Measurements from ENCODE around the gene FGF9.

Gene FGF9

GRCh38 chr13:21710163-21710562 lies 39.3 kb downstream of the FGF9 start:
- no peak for DNase-seq (ENCODE audit: low read depth in 2 of 2)

GRCh38 chr13:21717817-21718216 lies 46.9 kb downstream of the FGF9 start:
- DNase-seq (ENCODE audit: low read depth in 2 of 2): no peak

GRCh38 chr13:21719463-21719862 lies 48.6 kb downstream of the FGF9 start:
- no peak for DNase-seq (ENCODE audit: low read depth in 2 of 2)

- DNase-seq (ENCODE audit: low read depth in 2 of 2): no peak
Observed at GRCh38 chr13:21723807-21724505, 53.1 kb downstream of the FGF9 start.

GRCh38 chr13:21730186-21730880 lies 59.5 kb downstream of the FGF9 start:
- DNase-seq (ENCODE audit: low read depth in 2 of 2): no peak

GRCh38 chr13:21733475-21734263 lies 62.8 kb downstream of the FGF9 start:
- DNase-seq (ENCODE audit: low read depth in 2 of 2): no peak

- no peak for DNase-seq (ENCODE audit: low read depth in 2 of 2)
Observed at GRCh38 chr13:21734961-21735360, 64.1 kb downstream of the FGF9 start.

- DNase-seq (ENCODE audit: low read depth in 2 of 2): no peak
Observed at GRCh38 chr13:21735701-21736401, 65.0 kb downstream of the FGF9 start.

GRCh38 chr13:21736926-21737325 lies 66.1 kb downstream of the FGF9 start:
- DNase-seq (ENCODE audit: low read depth in 2 of 2): no peak

GRCh38 chr13:21738630-21739029 lies 67.8 kb downstream of the FGF9 start:
- no peak for DNase-seq (ENCODE audit: low read depth in 2 of 2)

GRCh38 chr13:21739771-21740170 lies 68.9 kb downstream of the FGF9 start:
- no peak for DNase-seq (ENCODE audit: low read depth in 2 of 2)

GRCh38 chr13:21741396-21741979 lies 70.6 kb downstream of the FGF9 start:
- no peak for DNase-seq (ENCODE audit: low read depth in 2 of 2)

GRCh38 chr13:21742096-21742495 lies 71.2 kb downstream of the FGF9 start:
- no peak for DNase-seq (ENCODE audit: low read depth in 2 of 2)

- no peak for DNase-seq (ENCODE audit: low read depth in 2 of 2)
Observed at GRCh38 chr13:21744149-21744548, 73.3 kb downstream of the FGF9 start.

GRCh38 chr13:21745307-21745706 lies 74.4 kb downstream of the FGF9 start:
- DNase-seq (ENCODE audit: low read depth in 2 of 2): no peak

- no peak for DNase-seq (ENCODE audit: low read depth in 2 of 2)
Observed at GRCh38 chr13:21747456-21747855, 76.6 kb downstream of the FGF9 start.

- no peak for DNase-seq (ENCODE audit: low read depth in 2 of 2)
Observed at GRCh38 chr13:21748166-21748565, 77.3 kb downstream of the FGF9 start.

- no peak for DNase-seq (ENCODE audit: low read depth in 2 of 2)
Observed at GRCh38 chr13:21749410-21749809, 78.5 kb downstream of the FGF9 start.

GRCh38 chr13:21752501-21752900 lies 81.6 kb downstream of the FGF9 start:
- no peak for DNase-seq (ENCODE audit: low read depth in 2 of 2)

GRCh38 chr13:21753117-21753729 lies 82.3 kb downstream of the FGF9 start:
- no peak for DNase-seq (ENCODE audit: low read depth in 2 of 2)
